LNCaP clone FGC (cell line): ENCODE data around the gene SURF1.
"Not testable (repeated sequence)": the region's sequence is repeated elsewhere in the genome, so short reads cannot be mapped to it uniquely, and the experiment has no call there.

Experiments used
- DNase-seq: peaks from one replicate; pipeline ENCODE4 v3.0.0-alpha.2; 2011; ENCODE audit warnings: low read depth
- H3K4me3 ChIP-seq: 2 replicates; pipeline ENCODE4 v1.5.1; 2011; ENCODE audit warnings: mild to moderate bottlenecking, low read depth, low read length, control low read depth
- TF ChIP-seq, protein P1 (sequence below): IDR thresholded peaks from 2 replicates; pipeline ENCODE4 v1.5.1; 2012; ENCODE audit warnings: mild to moderate bottlenecking; ENCODE audit not compliant: control insufficient read depth, insufficient read depth; ENCODE audit errors: extremely low read depth

The SURF1 gene

DNA sequence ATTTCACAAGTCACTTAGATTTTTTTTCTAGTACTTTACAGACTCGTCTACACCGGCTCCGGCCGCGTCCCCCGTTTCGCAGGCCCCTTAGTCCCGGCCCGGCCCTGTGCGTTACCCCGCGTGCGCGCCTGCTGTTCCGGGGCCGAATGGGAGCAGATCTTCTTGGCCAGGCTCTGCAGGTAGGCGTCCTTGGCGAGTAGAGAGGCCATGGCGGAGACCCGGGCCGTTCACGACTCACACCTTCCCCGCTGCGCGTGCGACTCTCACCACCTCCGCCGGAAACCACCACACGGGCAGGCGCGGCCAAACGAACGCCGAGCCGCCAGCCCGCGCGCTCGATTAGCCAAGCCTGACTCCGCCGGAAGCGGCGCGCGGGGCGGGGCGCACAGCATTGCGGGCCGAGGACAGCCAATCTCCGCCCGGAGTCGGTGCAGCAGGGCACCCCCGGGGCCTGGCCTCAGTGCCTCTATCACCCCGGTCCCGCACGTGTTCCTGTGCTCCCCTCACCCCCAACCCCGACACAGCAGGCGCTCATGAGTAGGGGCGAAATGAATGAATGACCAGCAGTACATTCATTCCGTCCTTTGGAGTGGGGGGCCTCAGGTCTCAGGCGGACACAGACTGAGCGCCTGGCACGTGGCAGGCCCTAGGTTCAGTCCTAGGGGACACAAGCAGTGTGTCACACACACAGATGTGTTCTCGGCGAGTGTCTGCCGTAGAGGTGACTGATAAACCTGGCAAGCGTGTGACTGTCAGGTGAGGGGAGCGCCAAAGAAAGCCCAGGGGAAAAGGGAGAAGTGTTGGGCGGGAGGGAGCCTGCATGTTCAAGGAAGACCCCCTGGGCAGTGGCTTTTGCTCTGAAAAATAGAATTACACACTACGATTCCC is 20.1 kb downstream of the SURF1 start, which contains the start of gene SURF6:
SURF6 (minus strand) TSS at position 265 of the 888 bp plus-strand sequence; CDS start at position 209, 56 bp downstream.
- TF ChIP-seq, protein P1, sequence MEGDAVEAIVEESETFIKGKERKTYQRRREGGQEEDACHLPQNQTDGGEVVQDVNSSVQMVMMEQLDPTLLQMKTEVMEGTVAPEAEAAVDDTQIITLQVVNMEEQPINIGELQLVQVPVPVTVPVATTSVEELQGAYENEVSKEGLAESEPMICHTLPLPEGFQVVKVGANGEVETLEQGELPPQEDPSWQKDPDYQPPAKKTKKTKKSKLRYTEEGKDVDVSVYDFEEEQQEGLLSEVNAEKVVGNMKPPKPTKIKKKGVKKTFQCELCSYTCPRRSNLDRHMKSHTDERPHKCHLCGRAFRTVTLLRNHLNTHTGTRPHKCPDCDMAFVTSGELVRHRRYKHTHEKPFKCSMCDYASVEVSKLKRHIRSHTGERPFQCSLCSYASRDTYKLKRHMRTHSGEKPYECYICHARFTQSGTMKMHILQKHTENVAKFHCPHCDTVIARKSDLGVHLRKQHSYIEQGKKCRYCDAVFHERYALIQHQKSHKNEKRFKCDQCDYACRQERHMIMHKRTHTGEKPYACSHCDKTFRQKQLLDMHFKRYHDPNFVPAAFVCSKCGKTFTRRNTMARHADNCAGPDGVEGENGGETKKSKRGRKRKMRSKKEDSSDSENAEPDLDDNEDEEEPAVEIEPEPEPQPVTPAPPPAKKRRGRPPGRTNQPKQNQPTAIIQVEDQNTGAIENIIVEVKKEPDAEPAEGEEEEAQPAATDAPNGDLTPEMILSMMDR = no peak
- peak within 1 kb of the TSS; percentile 83 for H3K4me3 ChIP-seq
- DNase-seq = peak; percentile 76

- peak overlapping the region; percentile 83 for H3K4me3 ChIP-seq
- not testable (repeated sequence) for DNase-seq
These were observed 21.4 kb downstream of the SURF1 start for GRCh38 chr9:133334888-133335287.

- peak overlapping the region; percentile 83 for H3K4me3 ChIP-seq
- peak; percentile 76 for DNase-seq
- TF ChIP-seq, protein P1 = peak; percentile 22; the same call in 1 of the 2 replicates
These were observed 22.1 kb downstream of the SURF1 start for GRCh38 chr9:133334161-133334560.

GRCh38 chr9:133333566-133333965 is 22.7 kb downstream of the SURF1 start:
- H3K4me3 ChIP-seq = peak overlapping the region; percentile 83
- TF ChIP-seq, protein P1 = no peak
- DNase-seq = no peak

GRCh38 chr9:133333011-133333410 is 23.3 kb downstream of the SURF1 start:
- TF ChIP-seq, protein P1 = no peak
- no peak for DNase-seq
- H3K4me3 ChIP-seq = no peak overlapping the region

DNA sequence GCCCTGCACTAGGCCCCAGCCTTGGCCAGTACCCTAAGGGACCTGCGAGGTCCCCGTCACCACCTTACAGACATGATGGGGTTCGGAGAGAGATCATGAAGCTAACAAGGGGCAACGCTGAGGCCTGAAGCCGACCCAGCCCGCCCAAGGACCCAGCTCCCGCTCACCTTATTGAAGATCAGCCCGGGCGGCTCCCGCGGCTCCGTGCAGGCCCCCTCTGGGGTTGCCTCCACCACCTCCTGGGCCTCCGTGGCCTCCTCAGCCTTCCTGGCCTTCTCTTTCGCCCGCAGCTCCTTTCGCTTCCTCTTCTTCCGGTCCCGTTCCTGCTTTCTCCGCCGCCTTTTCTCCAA is 23.9 kb downstream of the SURF1 start:
- TF ChIP-seq, protein P1 = no peak
- no peak overlapping the region for H3K4me3 ChIP-seq
- no peak for DNase-seq

DNA sequence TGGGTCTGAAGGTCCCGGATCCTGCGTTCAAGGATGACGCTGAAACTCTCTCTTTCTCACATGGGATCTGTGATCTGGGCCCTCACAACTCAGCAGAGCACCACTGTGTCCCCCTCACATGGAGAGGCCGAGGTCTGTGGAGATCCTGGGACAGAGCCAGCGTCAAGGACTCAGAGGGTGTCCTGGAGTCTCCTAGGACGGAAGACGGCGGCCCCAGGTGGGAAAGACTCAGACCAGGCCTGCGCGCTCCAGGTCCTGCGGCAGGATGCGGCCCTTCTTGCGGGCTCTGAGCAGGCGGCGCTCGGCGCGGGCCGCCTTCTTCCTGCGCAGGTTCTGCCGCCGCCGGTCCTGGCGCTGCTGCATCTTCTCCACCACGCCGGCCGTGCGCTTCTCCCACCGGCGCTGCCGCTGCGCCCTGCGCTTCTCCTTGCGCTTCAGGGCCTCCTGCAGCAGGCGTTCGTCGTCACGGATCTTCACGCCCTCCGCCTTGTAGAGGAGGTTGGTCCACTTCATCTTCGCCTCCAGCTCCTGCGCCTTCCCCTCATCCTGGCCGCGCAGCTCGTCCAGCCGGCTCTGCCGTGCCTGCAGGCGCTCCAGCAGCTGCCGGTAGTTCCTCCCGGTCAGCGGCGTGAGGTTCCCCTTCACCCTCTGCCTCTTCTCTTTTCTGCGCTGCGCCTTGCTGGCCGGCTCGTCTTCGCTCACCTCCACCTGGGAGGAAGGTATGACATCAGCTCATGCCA is 24.5 kb downstream of the SURF1 start:
- DNase-seq = no peak
- TF ChIP-seq, protein P1 = no peak

More for the DNA sequence above, 24.5 kb downstream of the SURF1 start:
- no peak overlapping the region for H3K4me3 ChIP-seq
